Measurements from ENCODE around the gene APOBEC4.

- no peak for TF ChIP-seq REST (IDR thresholded peaks at IDR 0.05; ENCODE audit: insufficient read depth in 1 of 2, low read depth in 2 of 2, low read length in 2 of 2)
- no peak for TF ChIP-seq POLR2AphosphoS5 (IDR thresholded peaks at IDR 0.05; ENCODE audit: low read depth, low read length)
- TF ChIP-seq TAF1 (IDR thresholded peaks at IDR 0.05; ENCODE audit: borderline replicate concordance, insufficient read depth, low read length), result no peak
Observed at GRCh38 chr1:183609759-183610452, 43.2 kb downstream of the APOBEC4 start.

All from PFSK-1 (cell line).